ENCODE results near the gene SNTA1. TPM values are rescaled to one million over a fixed set of nuclear protein-coding genes. Genes with fewer than 3 reads are reported as not detected.

Gene SNTA1
- total and polyA plus RNA-seq, 8 donors = 6.1 to 12.7 (median 10.2) TPM

DNA sequence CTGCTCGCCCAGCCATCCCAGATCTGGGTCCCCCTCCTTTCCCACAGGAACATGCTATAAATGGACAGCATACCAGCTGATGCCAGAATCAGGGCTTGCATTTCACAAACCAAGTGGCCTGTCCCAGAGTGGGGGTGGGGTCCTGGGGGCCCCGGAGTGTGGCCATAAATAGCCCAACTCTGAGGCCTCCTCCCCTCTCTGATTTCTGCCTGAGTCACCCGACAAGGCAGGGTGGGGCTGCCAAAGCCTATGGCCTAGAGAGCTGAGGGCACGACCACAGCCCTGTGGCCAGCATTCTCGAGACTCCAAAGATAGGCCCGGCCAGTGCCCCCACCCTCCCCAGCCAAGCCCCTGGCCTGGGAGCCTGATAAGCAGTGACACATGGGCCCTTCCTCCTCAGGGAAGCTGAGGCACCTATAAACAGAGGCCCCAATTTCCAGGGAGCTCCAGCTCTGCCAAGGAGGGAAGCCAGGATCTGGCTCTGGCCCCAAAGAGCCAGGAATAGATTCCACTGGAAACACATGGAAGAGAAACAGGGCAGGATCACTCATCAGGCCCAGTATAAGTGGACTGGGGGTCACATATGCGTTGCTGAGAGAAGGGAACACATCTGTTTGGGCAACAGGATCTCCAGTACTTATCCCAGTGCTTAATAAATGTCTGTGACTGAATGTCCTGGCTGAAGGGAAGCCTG lies 20.3 kb downstream of the SNTA1 start:
- ATAC-seq (peak; percentile 74), DNase-seq (no peak)
- Histone ChIP-seq H3K27ac (peak overlapping the region in 1 of 2 donors; percentile 1), H3K4me3 (no peak overlapping the region), H3K9me3 (no peaks in the 10 kb centered on the region), H3K27me3 (no peaks in the 10 kb centered on the region), H3K4me1 (no peaks in the 10 kb centered on the region), H3K36me3 (no peaks in the 10 kb centered on the region)
- TF ChIP-seq, protein P1, sequence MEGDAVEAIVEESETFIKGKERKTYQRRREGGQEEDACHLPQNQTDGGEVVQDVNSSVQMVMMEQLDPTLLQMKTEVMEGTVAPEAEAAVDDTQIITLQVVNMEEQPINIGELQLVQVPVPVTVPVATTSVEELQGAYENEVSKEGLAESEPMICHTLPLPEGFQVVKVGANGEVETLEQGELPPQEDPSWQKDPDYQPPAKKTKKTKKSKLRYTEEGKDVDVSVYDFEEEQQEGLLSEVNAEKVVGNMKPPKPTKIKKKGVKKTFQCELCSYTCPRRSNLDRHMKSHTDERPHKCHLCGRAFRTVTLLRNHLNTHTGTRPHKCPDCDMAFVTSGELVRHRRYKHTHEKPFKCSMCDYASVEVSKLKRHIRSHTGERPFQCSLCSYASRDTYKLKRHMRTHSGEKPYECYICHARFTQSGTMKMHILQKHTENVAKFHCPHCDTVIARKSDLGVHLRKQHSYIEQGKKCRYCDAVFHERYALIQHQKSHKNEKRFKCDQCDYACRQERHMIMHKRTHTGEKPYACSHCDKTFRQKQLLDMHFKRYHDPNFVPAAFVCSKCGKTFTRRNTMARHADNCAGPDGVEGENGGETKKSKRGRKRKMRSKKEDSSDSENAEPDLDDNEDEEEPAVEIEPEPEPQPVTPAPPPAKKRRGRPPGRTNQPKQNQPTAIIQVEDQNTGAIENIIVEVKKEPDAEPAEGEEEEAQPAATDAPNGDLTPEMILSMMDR (IDR thresholded peaks at IDR 0.05) = no peak
- intact Hi-C loops (cut with DNase I) = no loop called here

DNA sequence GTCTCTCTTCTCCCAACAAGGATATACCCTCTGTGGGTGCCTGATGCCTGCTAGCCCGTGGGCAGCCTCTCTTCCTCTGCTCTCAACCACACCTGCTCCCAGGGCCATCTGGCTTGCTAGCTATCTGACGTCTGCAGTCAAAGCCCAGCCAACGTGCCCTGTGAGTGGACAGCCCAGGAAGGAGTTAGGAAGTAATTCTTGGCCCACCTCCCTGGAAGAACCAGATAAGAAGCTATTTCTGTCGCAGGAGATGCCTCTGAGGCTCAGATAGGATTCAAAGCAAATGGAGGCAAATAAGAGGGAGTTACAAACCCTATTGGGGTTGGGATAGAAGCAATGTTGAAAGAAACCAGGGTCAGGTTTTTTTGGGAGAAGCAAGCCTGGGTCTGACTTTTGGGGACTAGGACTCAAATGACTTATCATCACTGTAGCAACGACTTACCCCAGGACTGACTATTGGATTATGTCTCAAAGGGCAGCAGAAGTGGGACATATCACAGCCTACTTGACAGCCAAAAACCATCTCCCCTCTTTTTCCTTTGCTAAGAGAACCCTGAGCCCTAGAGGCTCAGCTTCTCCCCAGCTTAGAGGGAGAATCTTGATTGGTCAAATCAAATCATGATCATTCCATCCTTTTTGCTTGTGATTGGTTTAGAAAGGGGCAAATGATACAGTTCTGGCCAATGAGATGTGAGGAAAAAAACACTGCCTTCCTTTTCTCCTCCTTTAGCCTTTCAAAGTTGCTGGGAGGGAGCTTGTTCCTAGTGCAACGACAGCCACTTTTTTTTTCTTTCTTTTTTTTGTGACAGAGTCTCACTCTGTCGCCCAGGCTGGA lies 24.2 kb downstream of the SNTA1 start:
- Histone ChIP-seq H3K4me1 (no peaks in the 10 kb centered on the region), H3K36me3 (no peaks in the 10 kb centered on the region), H3K27me3 (no peaks in the 10 kb centered on the region), H3K27ac (no peak overlapping the region), H3K4me3 (no peak overlapping the region), H3K9me3 (no peaks in the 10 kb centered on the region)
- DNase-seq (no peak), ATAC-seq (no peak)
- TF ChIP-seq, protein P1 (IDR thresholded peaks at IDR 0.05) = no peak
- intact Hi-C loops (cut with DNase I) = no loop called here

DNA sequence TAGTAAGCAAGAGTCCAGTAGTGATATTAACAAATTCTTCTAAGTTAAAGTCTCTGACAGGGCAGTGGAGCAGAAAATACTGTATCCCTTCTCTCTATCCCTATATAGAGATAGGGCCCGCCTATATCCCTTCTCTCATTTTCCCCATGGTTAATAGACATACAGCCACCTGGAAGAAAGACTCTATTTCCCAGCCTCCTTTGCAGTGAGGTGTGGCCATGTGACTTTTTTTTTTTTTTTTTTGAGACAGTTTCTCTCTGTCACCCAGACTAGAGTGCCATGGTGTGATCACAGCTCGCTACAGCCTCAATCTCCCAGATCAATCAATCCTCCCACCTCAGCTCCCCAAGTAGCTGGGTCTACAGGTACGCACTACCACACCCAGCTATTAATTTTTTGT lies 25.5 kb downstream of the SNTA1 start:
- Histone ChIP-seq H3K9me3 (no peaks in the 10 kb centered on the region), H3K4me1 (no peaks in the 10 kb centered on the region), H3K27ac (no peak overlapping the region), H3K4me3 (no peak overlapping the region), H3K27me3 (no peaks in the 10 kb centered on the region), H3K36me3 (no peaks in the 10 kb centered on the region)
- ATAC-seq (no peak), DNase-seq (no peak)
- TF ChIP-seq, protein P1 (IDR thresholded peaks at IDR 0.05) = no peak
- intact Hi-C loops (cut with DNase I) = no loop called here

DNA sequence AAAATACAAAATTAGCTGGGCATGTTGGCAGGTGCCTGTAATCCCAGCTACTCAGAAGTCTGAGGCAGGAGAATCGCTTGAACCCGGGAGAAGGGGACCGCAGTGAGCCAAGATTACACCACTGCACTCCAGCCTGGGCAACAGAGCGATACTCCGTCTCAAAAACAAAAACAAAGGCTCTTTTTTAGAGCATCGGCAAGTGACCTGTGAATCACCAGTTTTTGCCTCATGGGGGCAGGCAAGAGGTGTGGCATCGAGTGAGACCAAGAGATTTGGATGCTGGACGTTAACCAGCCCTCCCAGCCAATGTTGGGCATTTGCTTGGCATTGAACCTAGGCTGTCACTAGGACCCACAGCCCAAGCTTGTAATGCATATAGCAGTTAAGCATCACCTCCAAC lies 27.6 kb downstream of the SNTA1 start:
- Histone ChIP-seq H3K36me3 (peaks cover 0 to 10% of the 10 kb centered on the region in 2 donors), H3K27me3 (no peaks in the 10 kb centered on the region), H3K4me1 (no peaks in the 10 kb centered on the region), H3K9me3 (no peaks in the 10 kb centered on the region), H3K27ac (no peak overlapping the region), H3K4me3 (no peak overlapping the region)
- TF ChIP-seq, protein P1 (IDR thresholded peaks at IDR 0.05) = peak in 1 of 2 donors; percentile 14
- DNase-seq (peak in 1 of 4 donors; percentile 23), ATAC-seq (peak; percentile 63)
- intact Hi-C loops (cut with DNase I) = no loop called here

DNA sequence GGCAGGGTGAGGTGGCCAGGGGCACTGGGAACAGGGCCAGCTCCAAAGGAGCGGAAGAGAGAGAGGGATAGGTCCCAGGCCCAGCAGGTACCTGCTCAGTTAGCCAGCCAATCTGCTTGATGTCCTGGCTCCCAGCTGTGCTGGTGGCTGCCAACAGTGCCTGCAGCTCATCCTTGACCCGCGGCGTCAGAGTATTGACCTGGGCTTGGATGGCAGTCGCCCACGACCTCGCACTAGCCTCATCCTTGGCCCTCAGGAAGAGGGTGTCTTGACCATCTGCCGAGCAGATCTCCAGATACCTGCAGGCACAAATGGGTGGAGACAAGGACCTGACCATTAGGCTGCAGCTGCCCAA lies 31.1 kb downstream of the SNTA1 start:
- no peaks in the 10 kb centered on the region for H3K9me3 ChIP-seq
- TF ChIP-seq, protein P1 (IDR thresholded peaks at IDR 0.05) = no peak
- peaks cover 0 to 29% of the 10 kb centered on the region in 2 donors for H3K36me3 ChIP-seq
- no peak overlapping the region for H3K4me3 ChIP-seq
- no peak for ATAC-seq
- no peaks in the 10 kb centered on the region for H3K27me3 ChIP-seq
- no peaks in the 10 kb centered on the region for H3K4me1 ChIP-seq
- intact Hi-C loops (cut with DNase I) = no loop called here
- no peak overlapping the region for H3K27ac ChIP-seq
- no peak for DNase-seq

Measured in left lung (tissue), 10 donors.